ENCODE results near the gene ANKRD6.
"Not testable (repeated sequence)": the region's sequence is repeated elsewhere in the genome, so short reads cannot be mapped to it uniquely, and the experiment has no call there.

The ANKRD6 gene

GRCh38 chr6:89605861-89606260 lies 172.9 kb downstream of the ANKRD6 start:
- no peak for DNase-seq

- DNase-seq: peak; percentile 57
These were observed 177.2 kb downstream of the ANKRD6 start for GRCh38 chr6:89610149-89610642.

- DNase-seq: no peak
These were observed 178.7 kb downstream of the ANKRD6 start for GRCh38 chr6:89611666-89612065.

GRCh38 chr6:89612121-89612520 lies 179.2 kb downstream of the ANKRD6 start:
- DNase-seq: no peak

GRCh38 chr6:89613790-89614189 lies 180.8 kb downstream of the ANKRD6 start:
- DNase-seq: no peak

- DNase-seq: no peak
These were observed 182.9 kb downstream of the ANKRD6 start for GRCh38 chr6:89615882-89616281.

- no peak for DNase-seq
These were observed 183.6 kb downstream of the ANKRD6 start for GRCh38 chr6:89616531-89616930.

GRCh38 chr6:89618026-89618425 lies 185.1 kb downstream of the ANKRD6 start:
- no peak for DNase-seq

GRCh38 chr6:89619567-89619966 lies 186.6 kb downstream of the ANKRD6 start:
- DNase-seq: no peak

GRCh38 chr6:89623749-89624148 lies 190.8 kb downstream of the ANKRD6 start:
- DNase-seq: no peak

- DNase-seq: no peak
These were observed 197.5 kb downstream of the ANKRD6 start for GRCh38 chr6:89630488-89630887.

GRCh38 chr6:89636412-89636811 lies 203.5 kb downstream of the ANKRD6 start:
- DNase-seq: not testable (repeated sequence)

GRCh38 chr6:89637960-89638319 lies 205.0 kb downstream of the ANKRD6 start:
- no peak for DNase-seq

- peak; percentile 86 for DNase-seq
These were observed 205.6 kb downstream of the ANKRD6 start, which contains the start of gene LYRM2 for GRCh38 chr6:89638320-89639195. TSS of gene LYRM2 (minus strand) at chr6:89638747. CDS start at chr6:89638716, 31 bp downstream.

GRCh38 chr6:89640804-89641203 lies 207.9 kb downstream of the ANKRD6 start:
- no peak for DNase-seq

- not testable (repeated sequence) for DNase-seq
These were observed 208.6 kb downstream of the ANKRD6 start for GRCh38 chr6:89641581-89641980.

GRCh38 chr6:89642956-89643355 lies 210.0 kb downstream of the ANKRD6 start:
- DNase-seq: no peak

GRCh38 chr6:89643406-89643805 lies 210.5 kb downstream of the ANKRD6 start:
- DNase-seq: no peak

- no peak for DNase-seq
These were observed 211.9 kb downstream of the ANKRD6 start for GRCh38 chr6:89644864-89645263.

GRCh38 chr6:89649682-89650081 lies 216.7 kb downstream of the ANKRD6 start:
- DNase-seq: no peak

- no peak for DNase-seq
These were observed 217.6 kb downstream of the ANKRD6 start for GRCh38 chr6:89650579-89650978.

- DNase-seq: no peak
These were observed 222.2 kb downstream of the ANKRD6 start for GRCh38 chr6:89655122-89655521.

- no peak for DNase-seq
These were observed 224.7 kb downstream of the ANKRD6 start for GRCh38 chr6:89657445-89658158.

- DNase-seq: no peak
These were observed 228.0 kb downstream of the ANKRD6 start for GRCh38 chr6:89660981-89661380.

Measured in activated effector memory CD4-positive, alpha-beta T cell treated with Interleukin-2 at 50 U/mL for 16 hours (primary cell).